Peyer's patch (tissue), 4 donors: ENCODE results near the gene PPAT. TPM values are rescaled to one million over a fixed set of nuclear protein-coding genes. Genes with fewer than 3 reads are reported as not detected.
"Not testable (repeated sequence)": the region's sequence is repeated elsewhere in the genome, so short reads cannot be mapped to it uniquely, and the experiment has no call there.

Experiments used
- DNase-seq, 3 donors: peaks; one replicate each; pipeline ENCODE4 v3.0.0-alpha.2; 2017 to 2019
- H3K27ac ChIP-seq, 4 donors: fragments of 200-600 bp; sonication (generic); one replicate each; pipeline ENCODE4 v1.5.1; 2016 to 2019
- H3K27me3 ChIP-seq, 2 donors: fragments of 200-600 bp; sonication (generic); one replicate each; pipeline ENCODE4 v1.5.1; 2019
- H3K36me3 ChIP-seq, 3 donors: fragments of 200-600 bp; sonication (generic); one replicate each; pipeline ENCODE4 v1.5.1; 2016 to 2019
- H3K4me1 ChIP-seq, 4 donors: fragments of 200-600 bp; sonication (generic); one replicate each; pipeline ENCODE4 v1.5.1; 2016 to 2019
- H3K4me3 ChIP-seq, 4 donors: fragments of 200-600 bp; sonication (generic); 1 replicate in 3 of 4; 2 replicates in 1 of 4; pipeline ENCODE4 v1.5.1; 2016 to 2019; ENCODE audit warnings: mild to moderate bottlenecking in 1 of 4
- H3K9me3 ChIP-seq, 4 donors: fragments of 200-600 bp; sonication (generic); one replicate each; pipeline ENCODE4 v1.5.1; 2016 to 2019; ENCODE audit warnings: mild to moderate bottlenecking in 1 of 4
- POLR2A ChIP-seq, 2 donors: fragments of 450-650 bp; IDR thresholded peaks; one replicate each; pipeline ENCODE4 v1.5.1; 2017; ENCODE audit warnings: antibody characterized with exemption in 2 of 2, mild to moderate bottlenecking in 2 of 2, moderate library complexity in 2 of 2
- total RNA-seq, 4 donors: library from RNA; depleted of rRNA; stranded (reverse); fragments of >200 nt; gene quantifications; one replicate each; pipeline ENCODE4 v1.1.0, GENCODE V29; 2016
- TF ChIP-seq, protein P1 (sequence below), 6 experiments: fragments of 450-650 bp in 4 of 6; fragments of 200-600 bp in 2 of 6; sonication (generic) in 1 of 6; IDR thresholded peaks; one replicate each; pipeline ENCODE4 v1.5.1; 2017 to 2019; ENCODE audit warnings: antibody characterized with exemption in 6 of 6, mild to moderate bottlenecking in 3 of 6, moderate library complexity in 1 of 6

The PPAT gene
- total RNA-seq, 4 donors from 2014 or later = 1.6 to 5.0 (median 2.3) TPM

DNA sequence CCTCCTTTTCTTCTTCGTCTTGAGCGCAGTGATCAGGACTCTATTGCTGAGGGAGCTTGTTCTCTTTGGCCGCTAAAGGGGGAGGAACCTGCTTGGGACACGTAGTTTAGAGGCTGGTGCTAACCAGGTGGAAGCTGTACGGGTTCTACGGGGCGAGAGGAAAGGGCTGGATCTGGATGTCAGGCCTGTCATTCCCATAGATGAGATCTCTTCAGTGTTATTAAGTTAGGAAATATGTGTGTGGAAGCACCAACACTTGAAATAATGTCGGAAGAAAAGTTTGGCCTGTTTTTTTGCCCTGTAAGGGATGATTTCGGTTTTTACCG, 32.6 kb upstream of the PPAT start:
- Histone ChIP-seq H3K27me3 (no peaks in the 10 kb centered on the region), H3K36me3 (peaks cover 0 to 29% (median 0%) of the 10 kb centered on the region in 3 donors), H3K4me3 (peak overlapping the region; percentile 71 to 95 (median 87)), H3K4me1 (peaks cover 0 to 29% (median 11%) of the 10 kb centered on the region in 4 donors), H3K9me3 (no peaks in the 10 kb centered on the region), H3K27ac (peak overlapping the region; percentile 82 to 91 (median 90))
- TF ChIP-seq POLR2A (IDR thresholded peaks at IDR 0.05) = no peak
- TF ChIP-seq, protein P1, sequence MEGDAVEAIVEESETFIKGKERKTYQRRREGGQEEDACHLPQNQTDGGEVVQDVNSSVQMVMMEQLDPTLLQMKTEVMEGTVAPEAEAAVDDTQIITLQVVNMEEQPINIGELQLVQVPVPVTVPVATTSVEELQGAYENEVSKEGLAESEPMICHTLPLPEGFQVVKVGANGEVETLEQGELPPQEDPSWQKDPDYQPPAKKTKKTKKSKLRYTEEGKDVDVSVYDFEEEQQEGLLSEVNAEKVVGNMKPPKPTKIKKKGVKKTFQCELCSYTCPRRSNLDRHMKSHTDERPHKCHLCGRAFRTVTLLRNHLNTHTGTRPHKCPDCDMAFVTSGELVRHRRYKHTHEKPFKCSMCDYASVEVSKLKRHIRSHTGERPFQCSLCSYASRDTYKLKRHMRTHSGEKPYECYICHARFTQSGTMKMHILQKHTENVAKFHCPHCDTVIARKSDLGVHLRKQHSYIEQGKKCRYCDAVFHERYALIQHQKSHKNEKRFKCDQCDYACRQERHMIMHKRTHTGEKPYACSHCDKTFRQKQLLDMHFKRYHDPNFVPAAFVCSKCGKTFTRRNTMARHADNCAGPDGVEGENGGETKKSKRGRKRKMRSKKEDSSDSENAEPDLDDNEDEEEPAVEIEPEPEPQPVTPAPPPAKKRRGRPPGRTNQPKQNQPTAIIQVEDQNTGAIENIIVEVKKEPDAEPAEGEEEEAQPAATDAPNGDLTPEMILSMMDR (IDR thresholded peaks at IDR 0.05) = no peak
- DNase-seq = peak in 2 of 3 donors; percentile 29 to 62

GRCh38 chr4:56467284-56468096, 32.1 kb upstream of the PPAT start, which contains the start of gene SRP72:
Gene SRP72, plus strand, starts transcription at chr4:56467617. Its CDS starts 19 bp downstream, at chr4:56467636.
- Histone ChIP-seq H3K4me1 (peaks cover 0 to 29% (median 11%) of the 10 kb centered on the region in 4 donors), H3K9me3 (no peaks in the 10 kb centered on the region), H3K27ac (peak within 1 kb of the TSS; percentile 82 to 91 (median 90)), H3K4me3 (peak within 1 kb of the TSS; percentile 71 to 95 (median 87)), H3K27me3 (no peaks in the 10 kb centered on the region), H3K36me3 (peaks cover 0 to 23% (median 0%) of the 10 kb centered on the region in 3 donors)
- peak; percentile 79 to 91 for TF ChIP-seq POLR2A (IDR thresholded peaks at IDR 0.05)
- TF ChIP-seq, protein P1 (IDR thresholded peaks at IDR 0.05) = no peak
- peak; percentile 90 to 95 (median 90) for DNase-seq

- H3K4me1 ChIP-seq = peaks cover 0 to 29% (median 11%) of the 10 kb centered on the region in 4 donors
- DNase-seq = no peak
- H3K27me3 ChIP-seq = no peaks in the 10 kb centered on the region
- no peaks in the 10 kb centered on the region for H3K9me3 ChIP-seq
- no peak for TF ChIP-seq POLR2A (IDR thresholded peaks at IDR 0.05)
- TF ChIP-seq, protein P1 (IDR thresholded peaks at IDR 0.05) = no peak
- peak overlapping the region; percentile 82 to 91 (median 90) for H3K27ac ChIP-seq
- peak overlapping the region; percentile 71 to 95 (median 87) for H3K4me3 ChIP-seq
- H3K36me3 ChIP-seq = peaks cover 0 to 17% (median 0%) of the 10 kb centered on the region in 3 donors
These were observed 31.5 kb upstream of the PPAT start for GRCh38 chr4:56466910-56467283.

- Histone ChIP-seq H3K27ac (peak overlapping the region in 3 of 4 donors; percentile 82 to 90 (median 89)), H3K4me1 (peaks cover 0 to 29% (median 11%) of the 10 kb centered on the region in 4 donors), H3K4me3 (peak overlapping the region; percentile 71 to 95 (median 87)), H3K36me3 (peaks cover 0 to 11% (median 0%) of the 10 kb centered on the region in 3 donors)
- not testable (repeated sequence) for H3K9me3 ChIP-seq, H3K27me3 ChIP-seq
- peak; percentile 72 to 76 for TF ChIP-seq POLR2A (IDR thresholded peaks at IDR 0.05)
- peak in 1 of 3 donors; percentile 62 for DNase-seq
These were observed 30.9 kb upstream of the PPAT start for GRCh38 chr4:56466296-56466761.

GRCh38 chr4:56465599-56466295, 30.3 kb upstream of the PPAT start:
- Histone ChIP-seq H3K27me3 (no peaks in the 10 kb centered on the region), H3K4me3 (peak overlapping the region in 2 of 4 donors; percentile 91 to 95), H3K27ac (peak overlapping the region in 1 of 4 donors; percentile 48), H3K36me3 (peaks cover 0 to 11% (median 0%) of the 10 kb centered on the region in 3 donors), H3K9me3 (no peaks in the 10 kb centered on the region), H3K4me1 (peaks cover 0 to 29% (median 11%) of the 10 kb centered on the region in 4 donors)
- TF ChIP-seq, protein P1 (IDR thresholded peaks at IDR 0.05) = no peak
- no peak for TF ChIP-seq POLR2A (IDR thresholded peaks at IDR 0.05)
- DNase-seq = no peak
